ENCODE measurements around the gene SH3PXD2A.

SH3PXD2A gene

DNA sequence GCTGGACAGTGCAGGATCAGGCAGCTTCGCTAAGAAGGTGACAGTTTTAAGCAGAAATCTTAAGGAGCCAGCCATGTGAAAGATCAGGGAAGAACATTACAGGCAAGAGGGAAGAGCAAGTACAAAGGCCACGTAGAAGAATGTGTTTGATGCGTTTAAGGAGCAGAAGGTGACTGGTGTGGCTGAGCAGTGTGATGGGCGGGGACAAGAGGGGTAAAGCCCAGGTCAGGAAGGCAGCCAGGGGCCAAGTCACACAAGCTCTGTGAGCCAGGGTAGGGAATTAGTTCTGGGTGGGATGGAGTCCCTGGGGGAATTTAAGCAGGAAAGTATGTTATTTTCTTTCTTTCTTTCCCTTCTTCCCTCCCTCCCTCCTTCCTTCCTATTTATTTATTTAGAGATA is 166.9 kb downstream of the SH3PXD2A start:
- TF ChIP-seq, protein P1, sequence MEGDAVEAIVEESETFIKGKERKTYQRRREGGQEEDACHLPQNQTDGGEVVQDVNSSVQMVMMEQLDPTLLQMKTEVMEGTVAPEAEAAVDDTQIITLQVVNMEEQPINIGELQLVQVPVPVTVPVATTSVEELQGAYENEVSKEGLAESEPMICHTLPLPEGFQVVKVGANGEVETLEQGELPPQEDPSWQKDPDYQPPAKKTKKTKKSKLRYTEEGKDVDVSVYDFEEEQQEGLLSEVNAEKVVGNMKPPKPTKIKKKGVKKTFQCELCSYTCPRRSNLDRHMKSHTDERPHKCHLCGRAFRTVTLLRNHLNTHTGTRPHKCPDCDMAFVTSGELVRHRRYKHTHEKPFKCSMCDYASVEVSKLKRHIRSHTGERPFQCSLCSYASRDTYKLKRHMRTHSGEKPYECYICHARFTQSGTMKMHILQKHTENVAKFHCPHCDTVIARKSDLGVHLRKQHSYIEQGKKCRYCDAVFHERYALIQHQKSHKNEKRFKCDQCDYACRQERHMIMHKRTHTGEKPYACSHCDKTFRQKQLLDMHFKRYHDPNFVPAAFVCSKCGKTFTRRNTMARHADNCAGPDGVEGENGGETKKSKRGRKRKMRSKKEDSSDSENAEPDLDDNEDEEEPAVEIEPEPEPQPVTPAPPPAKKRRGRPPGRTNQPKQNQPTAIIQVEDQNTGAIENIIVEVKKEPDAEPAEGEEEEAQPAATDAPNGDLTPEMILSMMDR (IDR thresholded peaks at IDR 0.05; ENCODE audit: low read depth, low read length): no peak
- no peak overlapping the region for H3K4me3 ChIP-seq (ENCODE audit: low read depth, low read length)

DNA sequence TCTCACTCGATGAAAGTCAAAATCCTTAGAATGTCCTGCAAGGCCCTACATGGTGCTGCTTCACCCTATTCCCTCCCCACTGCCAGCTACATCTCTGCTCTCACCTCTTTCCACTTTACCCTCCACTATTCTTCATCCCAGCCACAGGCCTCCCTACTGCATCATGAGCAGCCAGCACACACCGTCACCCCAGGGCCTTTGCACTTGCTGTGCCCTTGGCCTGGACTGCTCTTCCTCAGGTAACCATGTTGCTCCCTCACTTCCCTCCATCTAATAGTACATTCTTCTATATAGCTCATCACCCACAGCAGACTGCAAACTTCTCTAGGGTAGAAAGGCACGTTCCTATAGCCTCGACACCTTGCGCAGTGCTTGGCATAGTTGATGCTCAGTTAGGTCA is 167.7 kb downstream of the SH3PXD2A start:
- TF ChIP-seq, protein P1 (IDR thresholded peaks at IDR 0.05; ENCODE audit: low read depth, low read length): no peak
- H3K4me3 ChIP-seq (ENCODE audit: low read depth, low read length): no peak overlapping the region

DNA sequence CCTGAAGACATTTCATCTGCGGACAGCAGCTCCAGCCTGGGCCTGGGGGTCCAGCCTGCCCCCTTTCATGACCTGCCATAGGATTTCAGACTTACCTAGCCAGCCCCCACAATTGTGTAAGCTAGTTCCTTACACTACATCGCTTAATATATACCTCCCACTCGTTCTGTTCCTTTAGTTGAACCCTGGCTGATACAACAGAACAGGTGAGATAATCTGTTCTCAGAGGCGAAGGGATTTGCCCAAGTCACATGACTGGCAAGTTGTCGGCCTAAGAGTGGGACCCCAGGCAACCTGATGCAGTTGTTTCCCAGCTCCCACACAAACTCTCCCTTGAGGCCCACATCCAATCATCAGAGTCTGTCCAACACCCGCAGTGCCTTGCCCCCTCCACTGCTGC is 168.2 kb downstream of the SH3PXD2A start:
- no peak overlapping the region for H3K4me3 ChIP-seq (ENCODE audit: low read depth, low read length)
- TF ChIP-seq, protein P1 (IDR thresholded peaks at IDR 0.05; ENCODE audit: low read depth, low read length): no peak

DNA sequence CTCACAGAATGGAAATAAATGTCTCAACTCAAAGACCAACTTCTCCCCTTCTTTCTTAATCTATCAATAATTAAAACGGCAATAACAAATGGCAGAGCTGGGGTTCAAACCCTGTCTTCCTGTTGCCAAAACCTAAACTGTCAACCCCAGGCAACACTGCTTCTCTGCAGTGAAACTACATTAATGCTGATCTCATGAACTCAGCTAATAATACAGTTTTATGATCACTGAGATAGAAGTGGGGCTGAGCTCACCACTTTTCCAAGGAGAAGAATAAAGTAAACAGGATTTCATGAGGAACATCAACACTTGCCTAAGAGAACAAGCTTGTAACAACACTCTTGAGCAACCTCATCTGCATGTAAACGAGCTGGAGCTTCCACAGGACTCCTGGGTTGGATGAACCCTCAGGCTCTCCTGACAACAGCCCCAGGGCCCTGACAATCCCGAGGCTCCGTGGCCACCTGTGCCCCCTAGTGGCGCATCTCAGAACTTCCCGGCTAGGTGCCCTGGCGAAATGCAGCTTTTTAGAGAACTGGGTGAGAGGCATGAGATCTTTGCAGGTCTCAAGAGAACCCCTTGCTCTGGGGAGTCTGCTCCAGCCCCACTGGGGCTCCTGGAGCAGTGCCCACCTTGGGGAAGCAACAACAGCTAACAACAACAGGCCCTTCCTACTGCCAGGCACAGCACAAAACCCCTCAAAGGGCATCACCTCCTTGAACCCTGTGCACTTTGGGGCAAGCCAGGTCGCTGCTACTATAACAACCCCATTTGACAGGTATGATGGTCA is 169.3 kb downstream of the SH3PXD2A start:
- TF ChIP-seq, protein P1 (IDR thresholded peaks at IDR 0.05; ENCODE audit: low read depth, low read length): peak; percentile 97
- no peak overlapping the region for H3K4me3 ChIP-seq (ENCODE audit: low read depth, low read length)

DNA sequence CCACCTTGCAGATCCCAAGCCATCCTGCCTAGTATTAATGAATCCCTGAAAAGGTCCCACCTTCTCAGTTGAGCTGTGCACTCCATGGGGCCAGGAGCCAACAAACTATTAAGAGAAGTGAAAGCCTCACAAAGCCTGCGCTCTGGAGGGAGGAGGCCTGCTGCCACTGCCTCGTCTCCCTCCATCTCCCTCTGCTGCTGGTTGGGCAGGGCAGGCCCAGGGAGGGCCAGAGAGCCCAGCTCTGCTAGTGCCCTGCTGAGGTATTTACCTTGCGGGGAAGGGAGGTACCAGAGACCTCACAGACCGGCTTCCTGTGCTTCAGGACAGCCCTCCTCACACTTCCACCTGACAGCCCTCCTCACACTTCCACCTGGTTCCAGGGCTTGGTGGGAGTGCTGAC is 171.5 kb downstream of the SH3PXD2A start:
- H3K4me3 ChIP-seq (ENCODE audit: low read depth, low read length): no peak overlapping the region
- TF ChIP-seq, protein P1 (IDR thresholded peaks at IDR 0.05; ENCODE audit: low read depth, low read length): no peak

DNA sequence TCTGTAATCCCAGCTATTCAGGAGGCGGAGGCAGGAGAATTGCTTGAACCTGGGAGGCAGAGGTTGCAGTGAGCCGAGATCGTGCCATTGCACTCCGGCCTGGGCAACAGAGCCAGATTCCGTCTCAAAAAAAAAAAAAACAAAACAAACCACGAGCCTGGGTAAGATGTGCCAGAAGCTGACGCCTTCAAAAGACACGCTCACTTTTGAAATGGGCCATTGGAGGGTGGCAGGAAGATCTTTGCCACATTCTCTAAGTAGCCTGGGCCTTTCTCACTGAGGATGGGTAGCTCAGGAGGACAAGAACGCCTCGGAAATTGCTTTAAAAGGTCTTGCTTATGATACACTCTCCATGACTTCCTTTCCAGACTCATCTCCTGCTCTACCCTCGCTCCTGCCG is 172.7 kb downstream of the SH3PXD2A start:
- TF ChIP-seq, protein P1 (IDR thresholded peaks at IDR 0.05; ENCODE audit: low read depth, low read length): no peak

DNA sequence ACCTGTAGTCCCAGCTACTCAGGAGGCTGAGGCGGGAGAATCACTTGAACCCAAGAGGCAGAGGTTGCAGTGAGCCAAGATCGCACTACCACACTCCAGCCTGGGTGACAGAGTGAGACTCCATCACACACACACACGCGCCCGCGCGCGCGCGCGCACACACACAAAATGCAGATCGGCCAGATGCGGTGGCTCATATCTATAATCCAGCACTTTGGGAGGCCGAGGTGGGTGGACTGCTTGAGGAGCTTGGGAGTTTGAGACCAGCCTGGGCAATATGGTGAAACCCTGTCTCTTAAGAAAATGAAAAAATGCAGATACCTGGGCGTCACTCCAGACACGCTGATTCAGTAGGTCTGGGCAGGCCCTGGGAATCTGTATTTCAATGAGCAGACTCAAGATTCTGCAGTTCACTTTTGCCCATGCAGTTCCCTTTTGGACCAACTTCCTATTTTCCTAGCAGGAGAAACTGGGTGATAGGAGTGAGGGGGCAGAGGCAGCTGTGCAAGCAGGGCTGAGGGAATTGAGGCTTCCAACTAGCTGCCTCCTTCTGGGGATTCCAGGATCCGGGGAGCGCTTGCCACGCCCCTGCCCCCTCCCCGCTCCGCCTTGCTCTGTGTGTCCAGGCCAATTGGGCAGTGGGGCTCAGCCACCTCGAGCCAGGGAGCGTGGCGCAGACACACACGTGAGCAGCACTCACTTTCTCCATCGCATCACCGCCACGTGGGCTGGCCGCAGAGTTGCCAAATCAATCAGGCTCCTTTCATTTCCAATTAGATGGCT is 173.6 kb downstream of the SH3PXD2A start:
- no peak overlapping the region for H3K4me3 ChIP-seq (ENCODE audit: low read depth, low read length)
- TF ChIP-seq, protein P1 (IDR thresholded peaks at IDR 0.05; ENCODE audit: low read depth, low read length): no peak

More for the DNA sequence above, 172.7 kb downstream of the SH3PXD2A start:
- H3K4me3 ChIP-seq (ENCODE audit: low read depth, low read length): no peak overlapping the region
